MM.1S (cell line): ENCODE data around the gene HOOK2.

Experiments
- EZH2 ChIP-seq: fragments of 300-600 bp; sonication (generic); optimal IDR thresholded peaks from 2 replicates; pipeline ENCODE3; 2017; ENCODE audit warnings: low read depth, mild to moderate bottlenecking, antibody characterized with exemption, low read length, mixed read lengths
- TF ChIP-seq, protein P1 (sequence below): fragments of 300-600 bp; sonication (generic); IDR thresholded peaks from 2 replicates; pipeline ENCODE4 v1.5.1; 2016; ENCODE audit warnings: antibody characterized with exemption, low read length, mixed read lengths

DNA sequence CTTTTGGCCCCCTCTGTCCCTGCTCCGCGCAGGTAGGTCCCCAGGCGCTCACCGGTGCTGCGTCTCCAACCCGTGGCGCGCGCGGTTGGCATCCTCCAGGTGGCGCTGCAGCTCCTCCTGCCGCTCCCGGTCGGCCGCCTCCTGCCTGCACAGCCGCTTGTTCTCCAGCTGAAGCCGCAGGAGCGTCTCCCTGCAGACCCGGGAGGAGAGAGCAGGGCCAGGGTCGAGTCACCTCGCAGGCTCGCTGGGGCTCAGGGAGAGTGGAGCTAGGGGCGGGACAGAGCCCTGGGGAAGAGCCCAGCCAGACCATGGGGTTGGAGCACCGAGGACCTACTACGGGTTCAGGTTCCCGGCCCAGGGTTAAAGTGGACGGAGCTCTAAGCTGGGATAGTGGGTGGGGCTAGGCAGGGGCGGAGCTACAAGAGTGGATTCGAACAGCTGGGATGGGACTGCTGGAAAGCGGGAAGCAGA is 9.3 kb downstream of the HOOK2 start:
- TF ChIP-seq, protein P1, sequence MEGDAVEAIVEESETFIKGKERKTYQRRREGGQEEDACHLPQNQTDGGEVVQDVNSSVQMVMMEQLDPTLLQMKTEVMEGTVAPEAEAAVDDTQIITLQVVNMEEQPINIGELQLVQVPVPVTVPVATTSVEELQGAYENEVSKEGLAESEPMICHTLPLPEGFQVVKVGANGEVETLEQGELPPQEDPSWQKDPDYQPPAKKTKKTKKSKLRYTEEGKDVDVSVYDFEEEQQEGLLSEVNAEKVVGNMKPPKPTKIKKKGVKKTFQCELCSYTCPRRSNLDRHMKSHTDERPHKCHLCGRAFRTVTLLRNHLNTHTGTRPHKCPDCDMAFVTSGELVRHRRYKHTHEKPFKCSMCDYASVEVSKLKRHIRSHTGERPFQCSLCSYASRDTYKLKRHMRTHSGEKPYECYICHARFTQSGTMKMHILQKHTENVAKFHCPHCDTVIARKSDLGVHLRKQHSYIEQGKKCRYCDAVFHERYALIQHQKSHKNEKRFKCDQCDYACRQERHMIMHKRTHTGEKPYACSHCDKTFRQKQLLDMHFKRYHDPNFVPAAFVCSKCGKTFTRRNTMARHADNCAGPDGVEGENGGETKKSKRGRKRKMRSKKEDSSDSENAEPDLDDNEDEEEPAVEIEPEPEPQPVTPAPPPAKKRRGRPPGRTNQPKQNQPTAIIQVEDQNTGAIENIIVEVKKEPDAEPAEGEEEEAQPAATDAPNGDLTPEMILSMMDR = peak; percentile 90
- TF ChIP-seq EZH2 = no peak
